K562 (cell line): ENCODE data around the gene OOSP1. TPM values are rescaled to one million over a fixed set of nuclear protein-coding genes. Genes with fewer than 3 reads are reported as not detected.
A peak's percentile ranks its signal among the peaks of the same experiment; 100 is the strongest.

Experiments
- ETV6 ChIP-seq, 3 experiments: fragments of 150-350 bp in 1 of 3; sonication (generic) in 1 of 3; formaldehyde crosslinking in 1 of 3; IDR thresholded peaks; 2 replicates each; pipeline versions ENCODE4 v1.6.1 to v1.8.0; 2014 to 2022; ENCODE audit warnings: borderline replicate concordance in 2 of 3, low read depth in 2 of 3, antibody characterized with exemption in 1 of 3, low read length in 1 of 3, mild to moderate bottlenecking in 1 of 3, missing genetic modification reagents in 1 of 3
- HDGF ChIP-seq: fragments of 450-650 bp; IDR thresholded peaks from 2 replicates; pipeline ENCODE4 v1.6.1; 2016
- NCOA6 ChIP-seq: fragments of 450-650 bp; IDR thresholded peaks from 2 replicates; pipeline ENCODE4 v1.6.1; 2017; ENCODE audit warnings: mild to moderate bottlenecking
- RUNX1 ChIP-seq: sonication (generic); IDR thresholded peaks from 2 replicates; pipeline ENCODE4 v1.6.1; 2016; ENCODE audit warnings: antibody characterized with exemption, low read depth
- SRSF7 ChIP-seq: fragments of 200-400 bp; formaldehyde crosslinking; optimal IDR thresholded peaks from 2 replicates; pipeline ENCODE3; 2017; ENCODE audit warnings: mild to moderate bottlenecking, low read depth, low read length
- TEAD4 ChIP-seq, 2 experiments: sonication (generic) in 1 of 2; formaldehyde crosslinking in 1 of 2; IDR thresholded peaks; 2 replicates each; pipeline versions ENCODE4 v1.6.1 to v1.8.0; 2012 to 2022; ENCODE audit warnings: borderline replicate concordance in 1 of 2, inconsistent platforms in 1 of 2, low read length in 1 of 2, mild to moderate bottlenecking in 1 of 2, missing genetic modification reagents in 1 of 2
- TGIF2 ChIP-seq: sonication (generic); formaldehyde crosslinking; IDR thresholded peaks from 2 replicates; pipeline ENCODE4 v1.8.1; 2022; ENCODE audit warnings: mild to moderate bottlenecking, missing genetic modification reagents, moderate library complexity
- polyA plus RNA-seq, 8 experiments: library from polyadenylated mRNA; depleted of rRNA in 4 of 8; stranded (reverse) in 5 of 8; unstranded in 3 of 8; fragments of >200 nt; fragmentation: Nextera tagmentation in 2 of 8; fragmentation: Illumina TruSeq in 1 of 8; extraction: Ambion mirVana in 2 of 8; extraction: Trizol in 1 of 8; gene quantifications; 2 replicates each; pipeline versions ENCODE4 v1.2.1 to v1.2.3, GENCODE V29; 2011 to 2014; ENCODE audit warnings: inconsistent platforms in 1 of 8, missing spikeins in 1 of 8
- total RNA-seq, 7 experiments: library from RNA; depleted of rRNA in 6 of 7; stranded (reverse); fragments of >200 nt in 6 of 7; fragmentation: Illumina TruSeq in 2 of 7; extraction: Trizol in 2 of 7; gene quantifications; 2 replicates each; pipeline versions ENCODE4 v1.2.1 to v1.2.3, GENCODE V29; 2011 to 2021; ENCODE audit warnings: low replicate concordance in 1 of 7
- TF ChIP-seq, protein P1 (sequence below), 2 experiments: fragments of 450-650 bp; IDR thresholded peaks; 2 replicates each; pipeline ENCODE4 v1.6.1; 2016; ENCODE audit warnings: mild to moderate bottlenecking in 2 of 2, borderline replicate concordance in 1 of 2, low read depth in 1 of 2, moderate library complexity in 1 of 2
- TF ChIP-seq, protein P2 (sequence below): fragments of 450-650 bp; IDR thresholded peaks from 2 replicates; pipeline ENCODE4 v1.7.0; 2016; ENCODE audit warnings: borderline replicate concordance
- TF ChIP-seq, protein P3 (sequence below): sonication (generic); formaldehyde crosslinking; IDR thresholded peaks from 2 replicates; pipeline ENCODE4 v1.8.0; 2023; ENCODE audit warnings: missing genetic modification reagents, mild to moderate bottlenecking, borderline replicate concordance

OOSP1 gene
- total and polyA plus RNA-seq, 9 of the 15 experiments (the other 6 are each of a cell fraction or from before 2014, with no cell fraction given), result 0.14 to 3.0 (median 0.61) TPM

DNA sequence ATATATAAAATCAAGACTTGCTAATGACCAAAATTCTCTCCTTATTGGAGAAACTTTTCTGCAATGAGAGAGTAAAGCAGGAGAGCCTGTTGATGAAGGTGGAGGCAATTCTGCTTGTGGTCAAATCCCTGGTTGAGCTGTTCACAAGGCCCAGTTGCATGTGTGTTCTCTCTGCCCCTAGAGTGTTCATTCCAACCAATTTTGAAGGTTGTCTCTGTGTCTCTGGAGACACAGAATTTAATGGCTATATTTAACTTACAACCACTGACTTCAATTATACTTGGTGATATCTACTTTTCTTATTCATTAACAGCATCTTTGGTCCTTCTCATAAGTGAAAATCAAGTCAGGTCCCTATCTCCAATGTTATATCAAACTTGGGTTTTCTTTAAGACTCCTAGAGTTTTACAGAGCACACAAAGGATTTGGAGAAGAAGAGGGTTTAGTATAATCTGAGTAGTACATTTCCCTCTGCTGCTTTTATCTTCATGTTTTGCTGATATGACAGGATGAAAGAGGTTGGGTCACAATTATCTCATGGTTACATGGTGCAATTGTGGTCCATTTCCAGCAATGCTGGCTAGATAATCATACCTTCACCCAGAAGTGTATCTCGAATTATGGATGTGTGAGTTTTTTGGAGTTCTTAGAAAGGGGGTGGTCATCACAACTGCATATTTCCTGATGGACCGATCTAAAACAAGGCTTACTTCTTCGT lies 29.6 kb downstream of the OOSP1 start (continued):
- TF ChIP-seq, protein P1, sequence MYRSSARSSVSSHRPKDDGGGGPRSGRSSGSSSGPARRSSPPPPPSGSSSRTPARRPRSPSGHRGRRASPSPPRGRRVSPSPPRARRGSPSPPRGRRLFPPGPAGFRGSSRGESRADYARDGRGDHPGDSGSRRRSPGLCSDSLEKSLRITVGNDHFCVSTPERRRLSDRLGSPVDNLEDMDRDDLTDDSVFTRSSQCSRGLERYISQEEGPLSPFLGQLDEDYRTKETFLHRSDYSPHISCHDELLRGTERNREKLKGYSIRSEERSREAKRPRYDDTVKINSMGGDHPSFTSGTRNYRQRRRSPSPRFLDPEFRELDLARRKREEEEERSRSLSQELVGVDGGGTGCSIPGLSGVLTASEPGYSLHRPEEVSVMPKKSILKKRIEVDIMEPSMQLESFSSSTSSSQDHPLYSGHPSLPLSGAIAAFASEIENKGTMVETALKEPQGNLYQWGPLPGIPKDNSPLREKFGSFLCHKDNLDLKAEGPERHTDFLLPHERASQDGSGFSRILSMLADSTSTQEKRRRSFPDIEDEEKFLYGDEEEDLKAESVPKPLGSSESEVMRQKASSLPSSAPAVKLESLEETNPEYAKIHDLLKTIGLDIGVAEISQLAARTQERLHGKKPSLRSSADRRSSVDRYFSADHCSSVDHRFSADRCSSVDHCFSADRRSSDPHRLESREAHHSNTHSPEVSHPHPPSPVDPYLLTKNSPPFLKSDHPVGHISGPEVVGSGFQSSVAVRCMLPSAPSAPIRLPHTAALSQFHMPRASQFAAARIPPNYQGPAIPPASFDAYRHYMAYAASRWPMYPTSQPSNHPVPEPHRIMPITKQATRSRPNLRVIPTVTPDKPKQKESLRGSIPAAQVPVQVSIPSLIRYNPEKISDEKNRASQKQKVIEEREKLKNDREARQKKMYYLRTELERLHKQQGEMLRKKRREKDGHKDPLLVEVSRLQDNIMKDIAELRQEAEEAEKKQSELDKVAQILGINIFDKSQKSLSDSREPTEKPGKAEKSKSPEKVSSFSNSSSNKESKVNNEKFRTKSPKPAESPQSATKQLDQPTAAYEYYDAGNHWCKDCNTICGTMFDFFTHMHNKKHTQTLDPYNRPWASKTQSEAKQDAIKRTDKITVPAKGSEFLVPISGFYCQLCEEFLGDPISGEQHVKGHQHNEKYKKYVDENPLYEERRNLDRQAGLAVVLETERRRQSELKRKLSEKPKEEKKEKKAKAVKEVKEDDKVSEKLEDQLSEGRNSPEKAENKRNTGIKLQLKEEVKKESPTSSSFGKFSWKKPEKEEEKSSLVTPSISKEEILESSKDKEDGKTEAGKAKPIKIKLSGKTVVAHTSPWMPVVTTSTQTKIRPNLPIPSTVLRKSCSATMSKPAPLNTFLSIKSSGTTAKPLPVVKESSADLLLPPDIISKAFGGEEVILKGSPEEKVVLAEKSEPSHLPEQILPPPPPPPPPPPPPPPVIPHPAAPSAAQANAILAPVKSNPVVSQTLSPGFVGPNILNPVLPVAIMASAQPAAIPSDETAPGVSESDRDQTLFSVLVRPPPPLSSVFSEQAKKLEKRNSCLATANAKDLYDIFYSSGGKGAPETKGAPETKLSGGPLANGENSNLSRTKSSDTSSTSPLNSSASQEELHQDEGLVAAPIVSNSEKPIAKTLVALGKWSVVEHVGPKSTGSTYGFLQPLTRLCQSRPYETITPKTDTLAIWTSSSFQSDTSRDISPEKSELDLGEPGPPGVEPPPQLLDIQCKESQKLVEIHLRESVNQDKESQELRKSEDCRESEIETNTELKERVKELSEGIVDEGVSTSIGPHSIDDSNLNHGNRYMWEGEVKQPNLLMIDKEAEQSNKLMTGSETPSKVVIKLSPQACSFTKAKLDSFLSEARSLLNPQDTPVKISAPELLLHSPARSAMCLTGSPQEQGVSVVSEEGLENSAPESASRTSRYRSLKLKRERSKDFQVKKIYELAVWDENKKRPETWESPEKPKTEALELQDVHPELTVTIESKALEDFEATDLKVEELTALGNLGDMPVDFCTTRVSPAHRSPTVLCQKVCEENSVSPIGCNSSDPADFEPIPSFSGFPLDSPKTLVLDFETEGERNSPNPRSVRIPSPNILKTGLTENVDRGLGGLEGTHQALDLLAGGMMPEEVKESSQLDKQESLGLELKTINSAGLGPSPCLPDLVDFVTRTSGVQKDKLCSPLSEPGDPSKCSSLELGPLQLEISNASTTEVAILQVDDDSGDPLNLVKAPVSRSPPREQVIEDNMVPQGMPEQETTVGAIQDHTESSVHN (IDR thresholded peaks at IDR 0.05; ENCODE audit: borderline replicate concordance in 1 of 2, low read depth in 1 of 2), result no peak
- TF ChIP-seq TEAD4 (IDR thresholded peaks at IDR 0.05; ENCODE audit: low read length) (peak; percentile 98), TEAD4 (CRISPR knock-in tag; IDR thresholded peaks at IDR 0.05; ENCODE audit: borderline replicate concordance) (no peak), ETV6 (IDR thresholded peaks at IDR 0.05; ENCODE audit: borderline replicate concordance in 1 of 2, low read depth in 2 of 2, low read length in 1 of 2) (no peak), ETV6 (CRISPR knock-in tag; IDR thresholded peaks at IDR 0.05; ENCODE audit: borderline replicate concordance) (no peak), NCOA6 (no peak), TGIF2 (CRISPR knock-in tag) (no peak), HDGF (no peak), SRSF7 (no peak), RUNX1 (no peak)
- TF ChIP-seq, protein P2, sequence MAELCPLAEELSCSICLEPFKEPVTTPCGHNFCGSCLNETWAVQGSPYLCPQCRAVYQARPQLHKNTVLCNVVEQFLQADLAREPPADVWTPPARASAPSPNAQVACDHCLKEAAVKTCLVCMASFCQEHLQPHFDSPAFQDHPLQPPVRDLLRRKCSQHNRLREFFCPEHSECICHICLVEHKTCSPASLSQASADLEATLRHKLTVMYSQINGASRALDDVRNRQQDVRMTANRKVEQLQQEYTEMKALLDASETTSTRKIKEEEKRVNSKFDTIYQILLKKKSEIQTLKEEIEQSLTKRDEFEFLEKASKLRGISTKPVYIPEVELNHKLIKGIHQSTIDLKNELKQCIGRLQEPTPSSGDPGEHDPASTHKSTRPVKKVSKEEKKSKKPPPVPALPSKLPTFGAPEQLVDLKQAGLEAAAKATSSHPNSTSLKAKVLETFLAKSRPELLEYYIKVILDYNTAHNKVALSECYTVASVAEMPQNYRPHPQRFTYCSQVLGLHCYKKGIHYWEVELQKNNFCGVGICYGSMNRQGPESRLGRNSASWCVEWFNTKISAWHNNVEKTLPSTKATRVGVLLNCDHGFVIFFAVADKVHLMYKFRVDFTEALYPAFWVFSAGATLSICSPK, result no peak
- TF ChIP-seq, protein P3, sequence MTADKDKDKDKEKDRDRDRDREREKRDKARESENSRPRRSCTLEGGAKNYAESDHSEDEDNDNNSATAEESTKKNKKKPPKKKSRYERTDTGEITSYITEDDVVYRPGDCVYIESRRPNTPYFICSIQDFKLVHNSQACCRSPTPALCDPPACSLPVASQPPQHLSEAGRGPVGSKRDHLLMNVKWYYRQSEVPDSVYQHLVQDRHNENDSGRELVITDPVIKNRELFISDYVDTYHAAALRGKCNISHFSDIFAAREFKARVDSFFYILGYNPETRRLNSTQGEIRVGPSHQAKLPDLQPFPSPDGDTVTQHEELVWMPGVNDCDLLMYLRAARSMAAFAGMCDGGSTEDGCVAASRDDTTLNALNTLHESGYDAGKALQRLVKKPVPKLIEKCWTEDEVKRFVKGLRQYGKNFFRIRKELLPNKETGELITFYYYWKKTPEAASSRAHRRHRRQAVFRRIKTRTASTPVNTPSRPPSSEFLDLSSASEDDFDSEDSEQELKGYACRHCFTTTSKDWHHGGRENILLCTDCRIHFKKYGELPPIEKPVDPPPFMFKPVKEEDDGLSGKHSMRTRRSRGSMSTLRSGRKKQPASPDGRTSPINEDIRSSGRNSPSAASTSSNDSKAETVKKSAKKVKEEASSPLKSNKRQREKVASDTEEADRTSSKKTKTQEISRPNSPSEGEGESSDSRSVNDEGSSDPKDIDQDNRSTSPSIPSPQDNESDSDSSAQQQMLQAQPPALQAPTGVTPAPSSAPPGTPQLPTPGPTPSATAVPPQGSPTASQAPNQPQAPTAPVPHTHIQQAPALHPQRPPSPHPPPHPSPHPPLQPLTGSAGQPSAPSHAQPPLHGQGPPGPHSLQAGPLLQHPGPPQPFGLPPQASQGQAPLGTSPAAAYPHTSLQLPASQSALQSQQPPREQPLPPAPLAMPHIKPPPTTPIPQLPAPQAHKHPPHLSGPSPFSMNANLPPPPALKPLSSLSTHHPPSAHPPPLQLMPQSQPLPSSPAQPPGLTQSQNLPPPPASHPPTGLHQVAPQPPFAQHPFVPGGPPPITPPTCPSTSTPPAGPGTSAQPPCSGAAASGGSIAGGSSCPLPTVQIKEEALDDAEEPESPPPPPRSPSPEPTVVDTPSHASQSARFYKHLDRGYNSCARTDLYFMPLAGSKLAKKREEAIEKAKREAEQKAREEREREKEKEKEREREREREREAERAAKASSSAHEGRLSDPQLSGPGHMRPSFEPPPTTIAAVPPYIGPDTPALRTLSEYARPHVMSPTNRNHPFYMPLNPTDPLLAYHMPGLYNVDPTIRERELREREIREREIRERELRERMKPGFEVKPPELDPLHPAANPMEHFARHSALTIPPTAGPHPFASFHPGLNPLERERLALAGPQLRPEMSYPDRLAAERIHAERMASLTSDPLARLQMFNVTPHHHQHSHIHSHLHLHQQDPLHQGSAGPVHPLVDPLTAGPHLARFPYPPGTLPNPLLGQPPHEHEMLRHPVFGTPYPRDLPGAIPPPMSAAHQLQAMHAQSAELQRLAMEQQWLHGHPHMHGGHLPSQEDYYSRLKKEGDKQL (CRISPR knock-in tag), result no peak
